Keratinocyte (primary cell): Measurements from ENCODE around the gene BTG3. TPM values are rescaled to one million over a fixed set of nuclear protein-coding genes. Genes with fewer than 3 reads are reported as not detected.

Experiments
- DNase-seq: peaks from one replicate; pipeline ENCODE4 v3.0.0-alpha.2; 2011; ENCODE audit warnings: low read depth, missing footprints, low spot score
- FAIRE-seq: peaks from 2 replicates; lab custom pipeline; 2011; peaks lifted over from hg19 to GRCh38; lab: Jason Lieb, UNC
- H2AFZ ChIP-seq: 2 replicates; pipeline ENCODE4 v1.6.0; 2012; ENCODE audit warnings: low read length, control low read depth, inconsistent platforms; ENCODE audit not compliant: control insufficient read depth
- H3K27ac ChIP-seq: 2 replicates; pipeline ENCODE4 v1.5.1; 2011; ENCODE audit warnings: low read length; ENCODE audit not compliant: control insufficient read depth, insufficient read depth
- H3K27me3 ChIP-seq: 3 replicates; pipeline ENCODE4 v1.6.0; 2011; ENCODE audit warnings: low read length; ENCODE audit not compliant: control insufficient read depth, insufficient read depth; ENCODE audit errors: extremely low read depth
- H3K36me3 ChIP-seq, 2 experiments: 2 replicates in 1 of 2; 3 replicates in 1 of 2; pipeline ENCODE4 v1.5.1; 2011; ENCODE audit warnings: low read length in 2 of 2, mild to moderate bottlenecking in 1 of 2; ENCODE audit not compliant: control insufficient read depth in 2 of 2, insufficient read depth in 2 of 2; ENCODE audit errors: extremely low read depth in 1 of 2
- H3K4me1 ChIP-seq: 3 replicates; pipeline ENCODE4 v1.5.1; 2011; ENCODE audit warnings: low read length; ENCODE audit not compliant: control insufficient read depth, insufficient read depth; ENCODE audit errors: extremely low read depth
- H3K4me2 ChIP-seq: 3 replicates; pipeline ENCODE4 v1.6.0; 2011; ENCODE audit warnings: low read depth, low read length; ENCODE audit not compliant: control insufficient read depth, insufficient read depth; ENCODE audit errors: extremely low read depth
- H3K4me3 ChIP-seq, 3 experiments: fragments of 200-600 bp in 1 of 3; sonication (generic) in 1 of 3; 2 replicates in 2 of 3; 3 replicates in 1 of 3; pipeline ENCODE4 v1.5.1; 2011 to 2016; ENCODE audit warnings: low read length in 3 of 3, mild to moderate bottlenecking in 3 of 3, control low read depth in 2 of 3, inconsistent platforms in 1 of 3, low read depth in 1 of 3, mixed read lengths in 1 of 3, mixed run types in 1 of 3, moderate library complexity in 1 of 3; ENCODE audit not compliant: control insufficient read depth in 2 of 3, insufficient read depth in 2 of 3; ENCODE audit errors: extremely low read depth in 1 of 3
- H3K79me2 ChIP-seq: 2 replicates; pipeline ENCODE4 v1.6.0; 2012; ENCODE audit warnings: low read length; ENCODE audit not compliant: control insufficient read depth, insufficient read depth
- H3K9ac ChIP-seq: 3 replicates; pipeline ENCODE4 v1.6.0; 2011; ENCODE audit warnings: low read length; ENCODE audit not compliant: control insufficient read depth, insufficient read depth; ENCODE audit errors: extremely low read depth
- H3K9me1 ChIP-seq: 3 replicates; pipeline ENCODE4 v1.6.0; 2011; ENCODE audit warnings: low read length; ENCODE audit not compliant: control insufficient read depth, insufficient read depth; ENCODE audit errors: extremely low read depth
- H3K9me3 ChIP-seq: 2 replicates; pipeline ENCODE4 v1.5.1; 2012; ENCODE audit warnings: low read depth, low read length; ENCODE audit not compliant: control insufficient read depth
- H4K20me1 ChIP-seq: 3 replicates; pipeline ENCODE4 v1.6.0; 2011; ENCODE audit warnings: low read length; ENCODE audit not compliant: control insufficient read depth, insufficient read depth; ENCODE audit errors: extremely low read depth
- EZH2 ChIP-seq: IDR thresholded peaks from one replicate; pipeline ENCODE4 v1.6.1; 2012; ENCODE audit warnings: inconsistent platforms, mild to moderate bottlenecking, low read length, moderate library complexity
- dilution Hi-C: fragments of 300-500 bp; cut with MboI; formaldehyde crosslinking; loops from one replicate; pipeline ENCODE4 v1.7.0; 2020; ENCODE audit warnings: low sequenced_read_pairs; ENCODE audit not compliant: extremely low pct_ligation_motif_present
- polyA plus RNA-seq, 5 experiments: library from polyadenylated mRNA; depleted of rRNA in 3 of 5; stranded (reverse) in 3 of 5; stranded (forward) in 1 of 5; unstranded in 1 of 5; fragments of >200 nt; gene quantifications; 1 replicate in 1 of 5; 2 replicates in 3 of 5; 3 replicates in 1 of 5; pipeline versions ENCODE4 v1.2.1 to v1.2.3, GENCODE V29; 2011 to 2012; ENCODE audit warnings: missing spikeins in 2 of 5, low read depth in 1 of 5, low replicate concordance in 1 of 5
- TF ChIP-seq, protein P1 (sequence below), 3 experiments: IDR thresholded peaks in 1 of 3; conservative IDR thresholded peaks in 1 of 3; optimal IDR thresholded peaks in 1 of 3; 2 replicates in 2 of 3; 3 replicates in 1 of 3; pipeline versions ENCODE3 to v1.5.1; 2011; ENCODE audit warnings: low read length in 3 of 3, mild to moderate bottlenecking in 3 of 3, moderate library complexity in 2 of 3, control low read depth in 1 of 3, inconsistent platforms in 1 of 3; ENCODE audit not compliant: insufficient read depth in 2 of 3; ENCODE audit errors: extremely low read depth in 1 of 3

Gene BTG3
- polyA plus RNA-seq, 1 donor (not counting 4 experiments of a cell fraction or from before 2014, with no cell fraction given) = 51.2 TPM

DNA sequence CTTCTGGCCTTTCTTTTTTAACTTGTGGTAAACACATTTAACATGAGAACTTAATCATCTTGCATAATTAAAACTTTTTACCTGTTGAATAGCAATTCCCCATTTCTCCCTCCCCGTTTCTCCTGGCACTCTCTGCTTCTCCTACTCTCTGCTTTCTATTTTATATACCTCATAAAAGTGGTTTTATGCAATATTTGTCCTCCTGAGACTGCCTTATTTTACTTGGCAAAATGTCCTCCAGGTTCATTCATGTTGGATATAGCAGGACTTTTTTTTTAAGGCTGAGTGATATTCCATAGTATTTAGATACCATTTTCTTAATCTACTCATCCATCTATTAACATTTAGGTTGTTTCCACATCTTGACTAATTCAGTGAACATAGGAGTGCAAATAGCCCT, 35.0 kb downstream of the BTG3 start:
- no peak overlapping the region for H3K4me2 ChIP-seq
- no peak overlapping the region for H3K9ac ChIP-seq
- H3K27me3 ChIP-seq = no peaks in the 10 kb centered on the region
- no peaks in the 10 kb centered on the region for H3K79me2 ChIP-seq
- TF ChIP-seq EZH2 = no peak
- TF ChIP-seq, protein P1, sequence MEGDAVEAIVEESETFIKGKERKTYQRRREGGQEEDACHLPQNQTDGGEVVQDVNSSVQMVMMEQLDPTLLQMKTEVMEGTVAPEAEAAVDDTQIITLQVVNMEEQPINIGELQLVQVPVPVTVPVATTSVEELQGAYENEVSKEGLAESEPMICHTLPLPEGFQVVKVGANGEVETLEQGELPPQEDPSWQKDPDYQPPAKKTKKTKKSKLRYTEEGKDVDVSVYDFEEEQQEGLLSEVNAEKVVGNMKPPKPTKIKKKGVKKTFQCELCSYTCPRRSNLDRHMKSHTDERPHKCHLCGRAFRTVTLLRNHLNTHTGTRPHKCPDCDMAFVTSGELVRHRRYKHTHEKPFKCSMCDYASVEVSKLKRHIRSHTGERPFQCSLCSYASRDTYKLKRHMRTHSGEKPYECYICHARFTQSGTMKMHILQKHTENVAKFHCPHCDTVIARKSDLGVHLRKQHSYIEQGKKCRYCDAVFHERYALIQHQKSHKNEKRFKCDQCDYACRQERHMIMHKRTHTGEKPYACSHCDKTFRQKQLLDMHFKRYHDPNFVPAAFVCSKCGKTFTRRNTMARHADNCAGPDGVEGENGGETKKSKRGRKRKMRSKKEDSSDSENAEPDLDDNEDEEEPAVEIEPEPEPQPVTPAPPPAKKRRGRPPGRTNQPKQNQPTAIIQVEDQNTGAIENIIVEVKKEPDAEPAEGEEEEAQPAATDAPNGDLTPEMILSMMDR (optimal IDR thresholded peaks at IDR 0.05 in 1 of 3, IDR thresholded peaks at IDR 0.05 in 1 of 3, conservative IDR thresholded peaks at IDR 0.05 in 1 of 3; ENCODE audit: extremely low read depth in 1 of 3, insufficient read depth in 2 of 3, low read length in 3 of 3) = no peak
- no peaks in the 10 kb centered on the region for H3K9me3 ChIP-seq
- no peaks in the 10 kb centered on the region for H4K20me1 ChIP-seq
- H2AFZ ChIP-seq = no peak overlapping the region
- no peaks in the 10 kb centered on the region for H3K4me1 ChIP-seq
- no peaks in the 10 kb centered on the region for H3K9me1 ChIP-seq
- H3K27ac ChIP-seq = no peak overlapping the region
- peaks cover 0 to 4% of the 10 kb centered on the region in 2 experiments for H3K36me3 ChIP-seq
- no peak overlapping the region for H3K4me3 ChIP-seq
- DNase-seq = no peak
- dilution Hi-C loops = no loop called here
- no peak for FAIRE-seq

DNA sequence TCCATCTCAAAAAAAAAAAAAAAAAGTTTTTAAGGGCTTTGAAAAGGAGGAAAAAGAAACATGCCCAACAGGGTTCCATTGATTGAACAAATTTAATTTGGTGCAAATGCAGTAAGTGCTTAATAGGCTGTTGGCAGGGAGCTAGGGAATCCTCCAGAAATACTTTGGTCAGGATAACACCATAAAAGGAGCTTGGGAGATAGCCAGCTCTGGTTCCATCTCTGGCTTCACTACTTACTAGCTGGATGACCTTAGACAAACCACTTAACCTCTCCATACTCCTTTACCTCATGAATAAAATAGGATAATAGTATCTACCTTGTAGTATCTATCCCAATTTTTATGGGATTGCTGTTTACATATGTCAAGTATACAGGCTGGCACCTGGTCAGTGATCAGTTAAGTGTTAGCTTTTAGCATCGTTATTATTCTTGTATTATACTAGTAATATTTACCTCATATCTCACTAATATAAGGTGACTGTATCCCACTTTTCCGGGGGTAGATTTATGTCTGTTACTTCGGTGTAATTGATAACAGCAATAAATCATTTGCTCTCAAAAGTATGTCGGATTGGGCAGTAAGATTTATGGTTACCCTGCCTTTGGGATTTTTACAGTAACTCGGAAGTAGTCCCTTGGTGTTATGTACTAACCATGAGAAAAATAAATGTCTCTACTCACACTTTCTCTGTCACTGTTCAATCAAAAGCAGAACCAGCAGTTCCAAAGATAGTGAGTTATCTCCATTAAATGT, 36.4 kb downstream of the BTG3 start:
- no peak for DNase-seq
- H3K4me1 ChIP-seq = no peaks in the 10 kb centered on the region
- no peak overlapping the region for H3K9ac ChIP-seq
- no peaks in the 10 kb centered on the region for H3K27me3 ChIP-seq
- peaks cover 0 to 4% of the 10 kb centered on the region in 2 experiments for H3K36me3 ChIP-seq
- H3K79me2 ChIP-seq = no peaks in the 10 kb centered on the region
- H3K9me3 ChIP-seq = no peaks in the 10 kb centered on the region
- H3K27ac ChIP-seq = no peak overlapping the region
- H4K20me1 ChIP-seq = no peaks in the 10 kb centered on the region
- no peaks in the 10 kb centered on the region for H3K9me1 ChIP-seq
- H2AFZ ChIP-seq = no peak overlapping the region
- dilution Hi-C loops = no loop called here
- H3K4me2 ChIP-seq = no peak overlapping the region
- no peak overlapping the region for H3K4me3 ChIP-seq
- TF ChIP-seq, protein P1 (optimal IDR thresholded peaks at IDR 0.05 in 1 of 3, IDR thresholded peaks at IDR 0.05 in 1 of 3, conservative IDR thresholded peaks at IDR 0.05 in 1 of 3; ENCODE audit: extremely low read depth in 1 of 3, insufficient read depth in 2 of 3, low read length in 3 of 3) = no peak
- TF ChIP-seq EZH2 = no peak
- no peak for FAIRE-seq
